ENCODE results near the gene CISD3.

Gene CISD3

DNA sequence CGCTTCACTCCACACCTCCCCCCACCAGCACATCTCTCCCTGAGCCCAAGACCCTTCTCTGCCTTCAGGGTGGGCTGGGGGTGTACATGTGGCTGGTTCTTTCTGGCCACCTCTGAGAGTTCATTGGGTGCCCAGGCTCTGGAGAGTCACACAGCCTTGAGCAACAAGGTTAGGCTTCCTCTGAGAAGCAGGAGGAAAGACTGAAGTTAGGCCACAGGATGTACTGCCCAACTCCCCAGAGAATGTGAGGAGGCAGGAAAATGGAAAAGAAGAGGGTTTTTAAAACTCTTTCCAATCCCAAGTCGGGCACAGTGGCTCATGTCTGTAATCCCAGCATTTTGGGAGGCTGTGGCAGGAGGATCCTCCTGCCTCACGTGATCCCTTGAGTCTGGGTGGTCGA is 10.7 kb downstream of the CISD3 start:
- Histone ChIP-seq H3K4me1 (ENCODE audit: control insufficient read depth, insufficient read depth, low read length) (peaks cover 25% of the 10 kb centered on the region), H3K9me3 (ENCODE audit: control insufficient read depth, insufficient read depth, low read depth, low read length) (no peaks in the 10 kb centered on the region), H3K36me3 (ENCODE audit: control insufficient read depth in 2 of 2, insufficient read depth in 1 of 2, low read length in 2 of 2) (peaks cover 13 to 44% of the 10 kb centered on the region in 2 experiments; a peak in 2 of 3 replicates), H3K27ac (ENCODE audit: extremely low read depth, low read depth, low read length) (no peak overlapping the region), H3K4me3 (ENCODE audit: low read depth, low read length) (no peak overlapping the region)
- ChIA-PET CTCF (interaction anchor here (1.0 kb wide), 1 partner anchor 64 kb away, joined by 3 read pairs; no protein-coding TSS in a partner anchor), POLR2A (no interaction called here)
- TF ChIP-seq ZNF426 (tag by site-specific recombination; IDR thresholded peaks at IDR 0.05) (no peak), ZNF585B (tag by site-specific recombination; IDR thresholded peaks at IDR 0.05) (no peak), INSM2 (tag by site-specific recombination; IDR thresholded peaks at IDR 0.05) (no peak), ZNF777 (tag by site-specific recombination; IDR thresholded peaks at IDR 0.05; ENCODE audit: borderline replicate concordance) (no peak), REST (tag by site-specific recombination; IDR thresholded peaks at IDR 0.05) (no peak), SCRT2 (tag by site-specific recombination; IDR thresholded peaks at IDR 0.05) (no peak), PRDM10 (tag by site-specific recombination; IDR thresholded peaks at IDR 0.05) (no peak), ZNF112 (tag by site-specific recombination; IDR thresholded peaks at IDR 0.05) (no peak), KLF7 (tag by site-specific recombination; IDR thresholded peaks at IDR 0.05; ENCODE audit: borderline replicate concordance) (no peak), ZNF398 (tag by site-specific recombination; IDR thresholded peaks at IDR 0.05) (no peak), ZBTB6 (tag by site-specific recombination; IDR thresholded peaks at IDR 0.05) (no peak), ZNF121 (tag by site-specific recombination; IDR thresholded peaks at IDR 0.05) (no peak), ZNF561 (tag by site-specific recombination; IDR thresholded peaks at IDR 0.05; ENCODE audit: borderline replicate concordance) (no peak)
- TF ChIP-seq, protein P1, sequence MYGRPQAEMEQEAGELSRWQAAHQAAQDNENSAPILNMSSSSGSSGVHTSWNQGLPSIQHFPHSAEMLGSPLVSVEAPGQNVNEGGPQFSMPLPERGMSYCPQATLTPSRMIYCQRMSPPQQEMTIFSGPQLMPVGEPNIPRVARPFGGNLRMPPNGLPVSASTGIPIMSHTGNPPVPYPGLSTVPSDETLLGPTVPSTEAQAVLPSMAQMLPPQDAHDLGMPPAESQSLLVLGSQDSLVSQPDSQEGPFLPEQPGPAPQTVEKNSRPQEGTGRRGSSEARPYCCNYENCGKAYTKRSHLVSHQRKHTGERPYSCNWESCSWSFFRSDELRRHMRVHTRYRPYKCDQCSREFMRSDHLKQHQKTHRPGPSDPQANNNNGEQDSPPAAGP (tag by site-specific recombination; IDR thresholded peaks at IDR 0.05): no peak
- TF ChIP-seq, protein P2, sequence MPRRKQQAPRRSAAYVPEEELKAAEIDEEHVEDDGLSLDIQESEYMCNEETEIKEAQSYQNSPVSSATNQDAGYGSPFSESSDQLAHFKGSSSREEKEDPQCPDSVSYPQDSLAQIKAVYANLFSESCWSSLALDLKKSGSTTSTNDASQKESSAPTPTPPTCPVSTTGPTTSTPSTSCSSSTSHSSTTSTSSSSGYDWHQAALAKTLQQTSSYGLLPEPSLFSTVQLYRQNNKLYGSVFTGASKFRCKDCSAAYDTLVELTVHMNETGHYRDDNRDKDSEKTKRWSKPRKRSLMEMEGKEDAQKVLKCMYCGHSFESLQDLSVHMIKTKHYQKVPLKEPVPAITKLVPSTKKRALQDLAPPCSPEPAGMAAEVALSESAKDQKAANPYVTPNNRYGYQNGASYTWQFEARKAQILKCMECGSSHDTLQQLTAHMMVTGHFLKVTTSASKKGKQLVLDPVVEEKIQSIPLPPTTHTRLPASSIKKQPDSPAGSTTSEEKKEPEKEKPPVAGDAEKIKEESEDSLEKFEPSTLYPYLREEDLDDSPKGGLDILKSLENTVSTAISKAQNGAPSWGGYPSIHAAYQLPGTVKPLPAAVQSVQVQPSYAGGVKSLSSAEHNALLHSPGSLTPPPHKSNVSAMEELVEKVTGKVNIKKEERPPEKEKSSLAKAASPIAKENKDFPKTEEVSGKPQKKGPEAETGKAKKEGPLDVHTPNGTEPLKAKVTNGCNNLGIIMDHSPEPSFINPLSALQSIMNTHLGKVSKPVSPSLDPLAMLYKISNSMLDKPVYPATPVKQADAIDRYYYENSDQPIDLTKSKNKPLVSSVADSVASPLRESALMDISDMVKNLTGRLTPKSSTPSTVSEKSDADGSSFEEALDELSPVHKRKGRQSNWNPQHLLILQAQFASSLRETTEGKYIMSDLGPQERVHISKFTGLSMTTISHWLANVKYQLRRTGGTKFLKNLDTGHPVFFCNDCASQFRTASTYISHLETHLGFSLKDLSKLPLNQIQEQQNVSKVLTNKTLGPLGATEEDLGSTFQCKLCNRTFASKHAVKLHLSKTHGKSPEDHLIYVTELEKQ (tag by site-specific recombination; IDR thresholded peaks at IDR 0.05; ENCODE audit: borderline replicate concordance): no peak

All from HEK293 (cell line).